GM20431 (cell line): ENCODE data around the gene INAFM1.

ENCODE experiments used
- in situ Hi-C: fragments of 300-500 bp; cut with MseI, MboI; formaldehyde crosslinking; loops from one replicate; pipeline ENCODE4 v1.15.0; 2020; ENCODE audit warnings: low sequenced_read_pairs; ENCODE audit not compliant: unreplicated experiment

The INAFM1 gene

DNA sequence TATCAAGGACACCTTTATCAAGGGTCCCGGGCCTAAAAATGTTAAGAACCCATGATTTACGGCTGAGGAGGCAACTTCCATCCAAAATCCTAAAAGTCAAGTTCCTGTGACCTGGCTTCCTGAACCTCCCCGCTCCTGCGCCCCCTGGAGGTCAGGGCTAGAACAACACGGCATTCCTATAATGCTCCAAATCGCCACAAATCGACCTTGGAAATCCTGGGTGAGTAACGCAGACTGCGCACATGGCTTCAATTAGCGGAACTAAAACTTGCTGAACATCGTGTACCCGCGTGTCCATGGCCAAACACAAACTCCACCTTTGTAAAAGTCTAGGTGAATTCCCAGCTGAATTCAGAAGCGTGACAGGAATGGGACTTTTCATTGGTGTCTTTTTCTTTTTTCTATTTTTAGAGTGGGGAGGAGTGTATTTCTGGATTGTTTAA, 30.6 kb downstream of the INAFM1 start:
- in situ Hi-C loops, result no loop called here

DNA sequence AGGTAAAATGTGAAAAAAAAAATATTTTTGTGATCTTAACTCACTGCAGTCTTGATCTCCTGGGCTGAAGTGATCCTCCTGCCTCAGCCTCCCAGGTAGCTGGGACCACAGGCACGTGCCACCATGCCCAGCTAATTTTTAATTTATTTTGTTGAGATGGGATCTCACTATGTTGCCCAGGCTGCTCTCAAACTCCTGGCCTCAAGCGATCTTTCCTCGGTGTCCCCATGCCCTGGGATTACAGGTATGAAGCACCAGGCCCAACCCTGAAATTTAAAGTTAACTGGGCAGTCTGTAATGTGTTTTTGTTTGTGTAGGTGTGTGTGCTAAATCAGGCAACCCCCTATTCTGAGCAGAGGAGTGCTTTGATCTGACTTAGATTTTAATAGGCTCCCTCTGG, 31.6 kb downstream of the INAFM1 start:
- in situ Hi-C loops, result no loop called here

DNA sequence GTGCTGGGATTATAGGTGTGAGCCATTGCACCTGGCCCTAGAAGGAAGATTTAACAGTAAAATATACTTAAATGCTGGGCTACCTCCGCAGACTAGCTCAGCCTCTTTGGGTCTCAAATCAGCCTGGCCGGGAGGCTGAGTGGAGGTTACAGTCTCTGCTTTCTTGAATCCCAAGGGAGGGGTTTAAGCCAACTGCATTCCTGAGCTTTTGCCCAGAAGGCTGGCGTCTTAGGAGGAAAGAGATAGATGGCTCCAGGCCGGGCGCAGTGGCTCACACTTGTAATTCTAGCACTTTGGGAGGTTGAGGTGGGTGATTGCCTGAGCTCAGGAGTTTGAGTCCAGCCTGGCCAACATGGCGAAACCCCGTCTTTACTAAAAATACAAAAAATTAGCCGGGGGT, 34.4 kb downstream of the INAFM1 start:
- in situ Hi-C loops, result no loop called here

DNA sequence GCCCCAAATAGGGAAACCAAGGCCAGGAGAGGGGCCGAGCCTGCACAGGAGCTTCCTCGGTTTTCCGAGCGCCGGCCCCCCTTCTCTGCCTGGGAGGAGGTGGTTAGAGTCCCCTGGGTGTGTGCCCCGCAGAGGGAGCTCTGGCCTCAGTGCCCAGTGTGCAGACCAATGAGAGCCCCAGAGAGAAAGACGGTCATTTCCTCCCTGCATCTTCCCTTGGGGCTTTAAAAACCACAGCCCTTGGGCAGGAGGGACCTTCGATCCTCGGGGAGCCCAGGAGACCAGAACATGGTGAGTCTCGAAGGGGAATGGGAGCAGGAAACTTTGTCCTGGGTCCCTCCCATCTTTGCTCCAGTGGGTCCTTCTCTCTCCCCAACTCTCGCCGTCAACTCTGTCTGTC, 34.9 kb downstream of the INAFM1 start, which contains the start of gene C5AR1:
C5AR1 (plus strand) TSS at position 254 of the 400 bp plus-strand sequence; CDS start at position 289, 35 bp downstream.
- in situ Hi-C loops, result no loop called here

DNA sequence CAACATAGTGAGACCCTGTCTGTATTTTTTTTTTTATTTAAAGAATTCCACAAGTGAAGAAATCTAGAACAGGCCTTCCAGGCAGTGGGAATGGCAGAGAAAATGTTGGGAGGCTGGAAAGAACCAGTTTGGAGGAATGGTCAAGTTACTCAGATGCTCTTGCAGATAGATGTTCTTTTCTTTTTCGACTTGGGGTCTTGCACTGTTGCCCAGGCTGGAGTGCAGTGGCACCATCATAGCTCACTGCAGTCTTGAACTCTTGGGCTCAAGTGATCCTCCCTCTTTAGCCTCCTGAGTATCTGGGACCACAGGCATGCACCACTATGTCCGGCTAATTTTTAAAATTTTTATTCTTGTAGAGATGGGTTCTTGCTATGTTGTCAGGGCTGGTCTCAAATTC, 35.6 kb downstream of the INAFM1 start:
- in situ Hi-C loops, result no loop called here

DNA sequence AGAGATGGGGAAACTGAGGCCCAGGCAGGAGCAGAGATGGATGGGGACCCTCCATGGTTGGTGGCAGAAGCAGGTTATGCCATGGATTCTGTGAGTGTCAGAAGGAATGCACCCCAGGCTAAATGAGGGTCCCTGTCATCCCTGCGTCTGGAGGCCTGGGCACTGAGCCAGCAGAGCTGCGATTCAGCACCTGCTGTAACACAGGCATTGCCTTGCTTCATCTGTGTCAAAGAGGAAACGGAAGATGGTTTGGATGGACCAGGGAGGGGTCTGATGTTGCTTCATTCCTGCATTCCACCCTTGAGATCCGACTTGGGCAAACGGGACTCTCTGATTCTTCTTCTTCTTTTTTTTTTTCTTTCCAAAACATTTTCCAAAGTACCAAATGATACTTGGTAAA, 36.1 kb downstream of the INAFM1 start:
- in situ Hi-C loops, result no loop called here

DNA sequence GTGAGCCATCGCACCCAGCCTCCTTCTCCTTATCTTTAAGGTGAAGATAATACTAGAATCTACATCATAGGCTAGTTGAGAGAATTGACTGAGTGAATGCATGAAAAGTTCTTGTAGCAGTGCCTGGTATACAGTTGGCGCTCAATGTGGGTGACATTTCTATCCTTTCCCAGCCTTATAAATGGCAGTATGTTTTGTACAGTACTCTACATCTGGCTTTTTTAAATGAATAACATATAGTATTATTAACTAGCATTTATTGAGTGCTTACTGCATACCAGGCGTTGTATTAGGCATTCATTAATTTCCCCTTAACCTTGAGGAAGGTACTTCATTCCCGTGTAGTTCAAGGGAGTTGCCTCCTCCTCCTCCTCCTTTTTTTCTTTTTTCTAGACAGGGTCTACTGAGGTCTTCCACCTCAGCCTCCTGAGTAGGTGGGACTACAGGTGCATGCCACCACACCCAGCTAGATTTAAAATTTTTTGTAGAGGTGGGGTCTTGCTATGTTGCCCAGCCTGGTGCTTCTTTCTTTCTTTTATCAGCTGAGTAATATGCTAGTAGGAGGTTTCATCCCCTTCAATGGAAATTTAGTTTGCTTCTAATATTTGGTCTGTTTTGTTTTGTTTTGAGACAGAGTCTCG, 37.8 kb downstream of the INAFM1 start:
- in situ Hi-C loops, result no loop called here

DNA sequence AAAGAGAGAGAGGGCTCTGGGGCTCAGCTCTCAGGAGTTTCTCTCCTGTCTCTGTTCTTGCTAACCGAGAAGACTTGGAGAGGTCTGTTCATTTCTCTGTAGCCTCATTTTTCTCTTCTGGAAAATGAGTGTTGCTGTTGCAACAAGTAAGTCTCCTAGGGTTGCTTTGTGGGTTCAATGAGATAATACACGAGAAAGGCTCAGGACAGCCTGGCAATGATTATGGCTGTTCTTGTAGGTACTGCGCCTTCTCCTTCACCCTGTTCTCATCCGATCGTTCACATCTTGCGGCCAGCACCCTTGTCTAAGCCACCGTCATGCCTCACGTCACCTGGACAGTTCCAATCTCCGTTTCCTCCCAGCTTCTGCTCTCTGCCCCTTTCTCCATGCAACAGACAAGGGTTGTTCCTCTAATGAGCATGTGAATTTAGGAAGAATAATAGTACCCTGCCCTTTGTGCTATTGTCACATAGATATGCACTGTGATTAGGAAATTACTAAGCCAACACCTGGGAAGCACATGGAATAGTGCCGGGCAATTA, 39.1 kb downstream of the INAFM1 start:
- in situ Hi-C loops, result no loop called here

DNA sequence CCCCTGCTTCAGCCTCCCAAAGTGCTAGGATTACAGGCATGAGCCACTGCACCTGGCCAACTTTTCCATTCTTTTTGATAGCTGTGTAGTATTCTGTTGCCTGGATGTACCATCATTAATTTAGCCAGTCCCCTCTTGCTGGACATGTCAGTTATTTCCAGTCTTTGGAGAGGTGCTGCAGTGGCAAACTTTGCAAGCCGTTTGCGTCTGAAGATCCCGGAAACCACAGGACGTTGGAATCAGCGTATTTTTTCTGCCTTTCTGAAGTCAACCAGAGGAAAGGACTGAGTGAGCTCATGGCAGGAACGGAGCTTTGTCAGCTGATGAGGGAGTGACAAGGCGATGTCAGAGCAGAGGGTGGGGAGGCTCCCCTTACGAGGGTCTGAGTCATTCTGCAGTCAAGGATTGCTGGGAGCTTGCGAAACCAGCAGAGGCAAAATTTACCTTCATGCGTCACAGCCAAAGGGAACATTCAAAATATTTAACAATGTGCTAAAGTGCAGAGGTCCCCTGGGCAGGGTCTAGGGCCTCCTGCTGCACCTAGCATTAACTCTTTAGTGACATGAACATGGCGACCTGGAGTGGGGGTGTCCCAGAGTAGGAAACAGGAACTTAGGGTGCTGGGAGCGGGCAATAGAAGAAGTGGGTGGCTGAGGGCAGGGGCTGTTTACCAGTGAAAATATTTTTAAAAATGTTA, 40.6 kb downstream of the INAFM1 start:
- in situ Hi-C loops, result no loop called here

DNA sequence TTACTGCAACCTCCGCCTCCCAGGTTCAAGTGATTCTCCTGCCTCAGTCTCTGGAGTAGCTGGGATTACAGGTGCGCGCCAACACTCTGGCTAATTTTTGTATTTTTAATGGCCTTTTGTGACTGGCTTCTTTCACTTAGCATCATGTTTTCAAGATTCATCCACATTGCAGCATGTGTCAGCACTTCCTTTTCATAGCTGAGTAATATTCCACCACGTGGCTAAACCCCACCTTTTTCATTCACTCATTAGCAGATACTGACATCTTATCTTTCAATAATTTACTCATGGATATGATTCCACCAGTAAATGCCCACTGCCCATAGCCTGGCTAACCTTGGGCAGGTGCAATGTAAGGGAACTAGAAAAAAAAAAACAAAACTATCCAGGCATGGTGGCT, 41.8 kb downstream of the INAFM1 start:
- in situ Hi-C loops, result no loop called here

DNA sequence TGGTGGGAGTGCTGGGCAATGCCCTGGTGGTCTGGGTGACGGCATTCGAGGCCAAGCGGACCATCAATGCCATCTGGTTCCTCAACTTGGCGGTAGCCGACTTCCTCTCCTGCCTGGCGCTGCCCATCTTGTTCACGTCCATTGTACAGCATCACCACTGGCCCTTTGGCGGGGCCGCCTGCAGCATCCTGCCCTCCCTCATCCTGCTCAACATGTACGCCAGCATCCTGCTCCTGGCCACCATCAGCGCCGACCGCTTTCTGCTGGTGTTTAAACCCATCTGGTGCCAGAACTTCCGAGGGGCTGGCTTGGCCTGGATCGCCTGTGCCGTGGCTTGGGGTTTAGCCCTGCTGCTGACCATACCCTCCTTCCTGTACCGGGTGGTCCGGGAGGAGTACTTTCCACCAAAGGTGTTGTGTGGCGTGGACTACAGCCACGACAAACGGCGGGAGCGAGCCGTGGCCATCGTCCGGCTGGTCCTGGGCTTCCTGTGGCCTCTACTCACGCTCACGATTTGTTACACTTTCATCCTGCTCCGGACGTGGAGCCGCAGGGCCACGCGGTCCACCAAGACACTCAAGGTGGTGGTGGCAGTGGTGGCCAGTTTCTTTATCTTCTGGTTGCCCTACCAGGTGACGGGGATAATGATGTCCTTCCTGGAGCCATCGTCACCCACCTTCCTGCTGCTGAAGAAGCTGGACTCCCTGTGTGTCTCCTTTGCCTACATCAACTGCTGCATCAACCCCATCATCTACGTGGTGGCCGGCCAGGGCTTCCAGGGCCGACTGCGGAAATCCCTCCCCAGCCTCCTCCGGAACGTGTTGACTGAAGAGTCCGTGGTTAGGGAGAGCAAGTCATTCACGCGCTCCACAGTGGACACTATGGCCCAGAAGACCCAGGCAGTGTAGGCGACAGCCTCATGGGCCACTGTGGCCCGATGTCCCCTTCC, 45.5 kb downstream of the INAFM1 start:
- in situ Hi-C loops, result no loop called here

DNA sequence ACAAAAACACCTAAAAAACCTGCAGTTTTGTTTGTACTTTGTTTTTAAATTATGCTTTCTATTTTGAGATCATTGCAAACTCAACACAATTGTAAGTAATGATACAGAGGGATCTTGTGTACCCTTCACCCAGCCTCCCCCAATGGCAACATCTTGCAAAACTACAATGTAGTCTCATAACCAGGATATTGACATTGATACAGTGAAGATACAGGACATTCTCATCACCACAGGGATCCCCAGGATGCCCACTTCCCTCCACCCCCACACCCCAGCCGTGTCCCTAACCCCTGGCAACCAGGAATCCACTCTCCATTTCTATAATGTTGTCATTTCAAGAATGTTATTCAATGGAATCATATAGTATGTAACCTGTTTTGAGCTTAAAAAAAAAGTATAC, 46.9 kb downstream of the INAFM1 start:
- in situ Hi-C loops, result no loop called here

DNA sequence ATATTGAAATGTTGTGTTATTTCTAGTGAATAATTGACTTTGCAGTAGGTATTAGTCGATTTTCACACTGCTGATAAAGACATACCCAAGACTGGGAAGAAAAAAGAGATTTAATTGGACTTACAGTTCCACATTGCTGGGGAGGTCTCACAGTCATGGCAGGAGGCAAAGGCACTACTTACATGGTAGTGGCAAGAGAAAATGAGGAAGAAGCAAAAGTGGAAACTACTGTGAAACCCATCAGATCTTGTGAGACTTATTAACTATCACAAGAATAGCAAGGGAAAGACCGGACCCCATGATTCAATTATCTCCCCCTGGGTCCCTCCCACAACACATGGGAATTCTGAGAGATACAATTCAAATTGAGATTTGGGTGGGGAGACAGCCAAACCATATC, 47.4 kb downstream of the INAFM1 start:
- in situ Hi-C loops, result no loop called here

DNA sequence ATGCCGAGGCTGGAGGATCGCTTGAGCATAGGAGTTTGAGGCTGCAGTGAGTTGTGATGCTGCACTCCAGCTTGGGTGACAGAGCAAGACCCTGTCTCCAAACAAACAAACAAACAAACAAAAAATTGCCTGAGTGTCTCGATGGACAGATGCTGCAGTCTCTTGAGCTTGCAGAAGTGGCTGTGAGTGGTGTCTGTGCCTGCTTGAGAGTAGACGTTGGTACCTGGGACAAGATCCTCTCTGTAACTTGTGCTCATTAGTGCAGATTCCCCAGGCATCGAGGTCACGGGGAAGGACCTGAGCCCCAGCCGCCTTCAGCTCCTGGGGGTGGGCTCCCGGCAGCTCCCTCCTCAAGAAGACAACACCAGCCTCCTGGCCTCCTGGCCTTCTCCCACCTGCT, 48.7 kb downstream of the INAFM1 start:
- in situ Hi-C loops, result no loop called here

DNA sequence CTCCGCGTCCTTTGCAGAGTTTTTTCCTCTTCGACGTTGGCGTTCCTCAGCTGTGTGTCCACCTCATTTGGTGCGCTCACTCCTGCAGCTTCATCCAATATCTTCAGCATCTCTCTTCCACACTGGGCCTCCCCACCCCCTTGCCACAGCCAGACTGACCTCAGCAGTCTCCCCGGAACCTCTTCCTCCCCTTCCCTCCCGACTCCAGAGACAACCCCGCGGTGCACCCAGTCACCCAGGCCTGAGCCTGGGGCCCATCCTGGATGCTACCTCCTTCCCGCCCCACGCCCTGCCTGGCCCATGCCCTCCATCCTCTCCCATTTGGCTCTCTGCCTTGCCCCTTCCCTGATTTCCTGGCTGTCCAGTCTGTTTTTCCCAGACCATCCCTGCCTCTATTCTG, 49.2 kb downstream of the INAFM1 start:
- in situ Hi-C loops, result no loop called here

DNA sequence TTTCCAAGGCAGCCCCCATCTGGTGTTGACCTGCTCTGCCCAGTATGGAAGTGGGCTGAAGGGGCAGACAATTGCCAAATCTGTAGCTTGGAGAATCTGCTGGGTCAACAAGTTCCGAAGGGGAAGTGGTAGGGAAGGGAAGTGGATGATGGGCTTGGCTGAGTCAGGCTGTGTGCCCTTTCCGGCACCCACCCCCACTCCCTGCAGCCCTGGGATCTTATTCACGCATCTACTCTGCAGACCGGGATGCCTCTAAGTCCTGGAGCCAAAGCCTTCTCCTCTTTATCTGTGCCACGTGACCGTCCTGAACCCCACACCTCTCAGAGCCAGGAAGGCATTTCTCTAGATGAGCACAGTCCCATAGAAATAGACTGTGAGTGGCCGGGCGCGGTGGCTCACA, 49.8 kb downstream of the INAFM1 start:
- in situ Hi-C loops, result no loop called here
